Vagina (tissue), 2 donors: Measurements from ENCODE around the gene SET.

Experiments
- POLR2A ChIP-seq, 2 donors: fragments of 450-650 bp; IDR thresholded peaks; one replicate each; pipeline ENCODE4 v1.6.1; 2017; ENCODE audit warnings: antibody characterized with exemption in 2 of 2, mild to moderate bottlenecking in 2 of 2, moderate library complexity in 2 of 2
- POLR2AphosphoS5 ChIP-seq, 2 donors: sonication (generic); formaldehyde crosslinking; IDR thresholded peaks; one replicate each; pipeline ENCODE4 v1.9.0; 2017; ENCODE audit warnings: antibody characterized with exemption in 2 of 2, mild to moderate bottlenecking in 2 of 2, low read depth in 1 of 2; ENCODE audit not compliant: insufficient read depth in 1 of 2
- TF ChIP-seq, protein P1 (sequence below), 3 experiments: fragments of 450-650 bp in 2 of 3; fragments of 200-600 bp in 1 of 3; sonication (generic) in 1 of 3; IDR thresholded peaks; one replicate each; pipeline ENCODE4 v1.5.1; 2017 to 2019; ENCODE audit warnings: antibody characterized with exemption in 3 of 3, mild to moderate bottlenecking in 2 of 3, moderate library complexity in 2 of 3

DNA sequence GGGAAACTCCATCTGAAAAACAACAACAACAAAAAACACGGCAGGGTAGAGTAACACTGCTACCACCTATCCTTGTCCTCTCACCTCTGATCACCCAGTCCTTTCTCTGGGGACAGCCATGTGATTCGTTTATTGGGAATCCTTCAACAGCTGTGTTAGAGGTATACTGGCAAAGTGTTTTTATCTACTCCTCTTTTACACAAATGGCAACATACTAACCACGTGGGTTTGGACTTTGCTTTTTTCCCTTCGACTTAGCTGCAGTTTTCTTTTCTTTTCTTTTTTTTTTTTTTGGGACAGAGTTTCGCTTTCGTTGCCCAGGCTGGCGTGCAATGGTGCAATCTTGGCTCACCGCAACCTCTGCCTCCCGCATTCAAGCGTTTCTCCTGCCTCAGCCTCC, 11.2 kb upstream of the SET start:
- TF ChIP-seq POLR2AphosphoS5 (IDR thresholded peaks at IDR 0.05; ENCODE audit: insufficient read depth in 1 of 2, low read depth in 1 of 2): no peak
- TF ChIP-seq, protein P1, sequence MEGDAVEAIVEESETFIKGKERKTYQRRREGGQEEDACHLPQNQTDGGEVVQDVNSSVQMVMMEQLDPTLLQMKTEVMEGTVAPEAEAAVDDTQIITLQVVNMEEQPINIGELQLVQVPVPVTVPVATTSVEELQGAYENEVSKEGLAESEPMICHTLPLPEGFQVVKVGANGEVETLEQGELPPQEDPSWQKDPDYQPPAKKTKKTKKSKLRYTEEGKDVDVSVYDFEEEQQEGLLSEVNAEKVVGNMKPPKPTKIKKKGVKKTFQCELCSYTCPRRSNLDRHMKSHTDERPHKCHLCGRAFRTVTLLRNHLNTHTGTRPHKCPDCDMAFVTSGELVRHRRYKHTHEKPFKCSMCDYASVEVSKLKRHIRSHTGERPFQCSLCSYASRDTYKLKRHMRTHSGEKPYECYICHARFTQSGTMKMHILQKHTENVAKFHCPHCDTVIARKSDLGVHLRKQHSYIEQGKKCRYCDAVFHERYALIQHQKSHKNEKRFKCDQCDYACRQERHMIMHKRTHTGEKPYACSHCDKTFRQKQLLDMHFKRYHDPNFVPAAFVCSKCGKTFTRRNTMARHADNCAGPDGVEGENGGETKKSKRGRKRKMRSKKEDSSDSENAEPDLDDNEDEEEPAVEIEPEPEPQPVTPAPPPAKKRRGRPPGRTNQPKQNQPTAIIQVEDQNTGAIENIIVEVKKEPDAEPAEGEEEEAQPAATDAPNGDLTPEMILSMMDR (IDR thresholded peaks at IDR 0.05): no peak
- TF ChIP-seq POLR2A (IDR thresholded peaks at IDR 0.05): no peak
